Amygdala (tissue), 56 donors: ENCODE data around the gene FAM107B.
A peak's percentile ranks its signal among the peaks of the same experiment; 100 is the strongest.

Experiments used
- DNase-seq, 56 donors: peaks; one replicate each; lab custom pipeline; 2025; lab: John Stamatoyannopoulos, UW

Gene FAM107B

GRCh38 chr10:14547816-14548215 is 226.9 kb downstream of the FAM107B start:
- no peak for DNase-seq

- no peak for DNase-seq
Measured at GRCh38 chr10:14545827-14546226, 228.9 kb downstream of the FAM107B start.

GRCh38 chr10:14543904-14544210 is 230.8 kb downstream of the FAM107B start:
- DNase-seq, result no peak

GRCh38 chr10:14543046-14543903 is 231.4 kb downstream of the FAM107B start:
- peak in 1 of 56 donors; percentile 24 for DNase-seq

GRCh38 chr10:14541379-14541778 is 233.3 kb downstream of the FAM107B start:
- DNase-seq, result no peak

- no peak for DNase-seq
Measured at GRCh38 chr10:14540611-14541010, 234.1 kb downstream of the FAM107B start.

GRCh38 chr10:14540062-14540461 is 234.6 kb downstream of the FAM107B start:
- DNase-seq, result no peak

- DNase-seq, result no peak
Measured at GRCh38 chr10:14539176-14539575, 235.5 kb downstream of the FAM107B start.

- DNase-seq, result peak in 23 of 56 donors; percentile 10 to 64 (median 27)
Measured at GRCh38 chr10:14536241-14537213, 238.2 kb downstream of the FAM107B start.

- DNase-seq, result no peak
Measured at GRCh38 chr10:14535457-14536130, 239.1 kb downstream of the FAM107B start.

GRCh38 chr10:14534152-14534551 is 240.5 kb downstream of the FAM107B start:
- DNase-seq, result no peak

GRCh38 chr10:14533295-14533694 is 241.4 kb downstream of the FAM107B start:
- DNase-seq, result no peak

GRCh38 chr10:14532473-14533251 is 242.0 kb downstream of the FAM107B start:
- DNase-seq, result no peak

GRCh38 chr10:14531974-14532373 is 242.7 kb downstream of the FAM107B start:
- DNase-seq, result no peak

GRCh38 chr10:14530465-14530864 is 244.2 kb downstream of the FAM107B start:
- DNase-seq, result no peak

GRCh38 chr10:14529351-14529750 is 245.3 kb downstream of the FAM107B start:
- DNase-seq, result no peak

GRCh38 chr10:14528450-14528849 is 246.2 kb downstream of the FAM107B start:
- no peak for DNase-seq

- no peak for DNase-seq
Measured at GRCh38 chr10:14527915-14528314, 246.8 kb downstream of the FAM107B start.

- DNase-seq, result no peak
Measured at GRCh38 chr10:14527134-14527844, 247.4 kb downstream of the FAM107B start.
